K562 (cell line): ENCODE results near the gene DDX39A. TPM values are rescaled to one million over a fixed set of nuclear protein-coding genes. Genes with fewer than 3 reads are reported as not detected.

Source experiments
- ATAC-seq: fragments of 200-7000 bp; cut with Tn5 transposase; 3 replicates; pipeline ENCODE4 v1.9.1; 2020; ENCODE audit warnings: moderate library complexity
- BruUV-seq: library from RNA; stranded (reverse); fragments of 400-500 nt; replicated peaks from 2 replicates; lab custom pipeline; 2021; lab: Mats Ljungman, UMichigan
- CTCF ChIA-PET: fragments of 300-600 bp; formaldehyde crosslinking; extraction: SDS; loops from one replicate; lab custom pipeline; 2021; ENCODE audit warnings: low intra/inter-chr PET ratio; lab: Yijun Ruan, JAX
- POLR2A ChIA-PET: fragments of 300-600, 350-650 bp; sonication (Branson Sonifier 250); formaldehyde crosslinking; extraction: SDS; loops from one replicate; lab custom pipeline; 2021; ENCODE audit warnings: antibody characterized with exemption, inconsistent platforms; lab: Yijun Ruan, JAX
- DNase-seq, 4 experiments: peaks; one replicate each; pipeline versions ENCODE4 v3.0.0 to v3.0.0-alpha.2; 2011 to 2018; ENCODE audit warnings: low spot score in 3 of 4, mixed read lengths in 3 of 4; ENCODE audit errors: extremely low read depth in 1 of 4
- FAIRE-seq: peaks from 2 replicates; lab custom pipeline; 2011; peaks lifted over from hg19 to GRCh38; lab: Jason Lieb, UNC
- H2AFZ ChIP-seq: 2 replicates; pipeline ENCODE4 v1.6.0; 2011; ENCODE audit warnings: low read depth, low read length, control low read depth, inconsistent platforms
- H3K27ac ChIP-seq: fragments of 200-600 bp; 3 replicates; pipeline ENCODE4 v1.8.0; 2011; ENCODE audit warnings: low read depth, mild to moderate bottlenecking, control low read depth, inconsistent platforms, low read length, moderate library complexity, mixed read lengths; ENCODE audit errors: extremely low read depth
- H3K27me3 ChIP-seq, 2 experiments: fragments of 300-600 bp in 1 of 2; 2 replicates in 1 of 2; 3 replicates in 1 of 2; pipeline versions ENCODE4 v1.6.0 to v1.8.0; 2011; ENCODE audit warnings: inconsistent platforms in 2 of 2, low read length in 2 of 2, mild to moderate bottlenecking in 1 of 2, mixed read lengths in 1 of 2, moderate library complexity in 1 of 2; ENCODE audit not compliant: control insufficient read depth in 2 of 2, insufficient read depth in 2 of 2
- H3K36me3 ChIP-seq: fragments of 300-600 bp; 3 replicates; pipeline ENCODE4 v1.8.0; 2011; ENCODE audit warnings: mild to moderate bottlenecking, low read length, inconsistent platforms; ENCODE audit not compliant: control insufficient read depth, insufficient read depth
- H3K4me1 ChIP-seq, 2 experiments: fragments of 200-600 bp in 1 of 2; replicated peaks in 1 of 2; 2 replicates in 1 of 2; 3 replicates in 1 of 2; pipeline versions ENCODE4 v1.5.1 to v1.8.0; 2011; ENCODE audit warnings: inconsistent platforms in 2 of 2, low read length in 2 of 2, mild to moderate bottlenecking in 1 of 2, mixed read lengths in 1 of 2, moderate library complexity in 1 of 2; ENCODE audit not compliant: control insufficient read depth in 2 of 2, insufficient read depth in 2 of 2
- H3K4me2 ChIP-seq: 2 replicates; pipeline ENCODE4 v1.6.1; 2011; ENCODE audit warnings: low read length, control low read depth, inconsistent platforms, mixed read lengths; ENCODE audit not compliant: insufficient read depth
- H3K4me3 ChIP-seq: fragments of 200-600 bp; sonication (generic), shearing (Covaris generic); 2 replicates; pipeline ENCODE4 v1.5.1; 2016; ENCODE audit warnings: control low read depth, inconsistent platforms
- H3K79me2 ChIP-seq: fragments of 200-600 bp; 3 replicates; pipeline ENCODE4 v1.8.0; 2011; ENCODE audit warnings: low read length, inconsistent platforms; ENCODE audit not compliant: control insufficient read depth, insufficient read depth
- H3K9ac ChIP-seq, 2 experiments: 2 replicates each; pipeline versions ENCODE4 v1.6.0 to v1.6.1; 2011; ENCODE audit warnings: low read depth in 2 of 2, low read length in 2 of 2, control low read depth in 1 of 2, inconsistent platforms in 1 of 2, mild to moderate bottlenecking in 1 of 2, mixed read lengths in 1 of 2; ENCODE audit not compliant: insufficient read depth in 1 of 2
- H3K9me1 ChIP-seq: one replicate; pipeline ENCODE4 v1.6.0; 2011; ENCODE audit warnings: inconsistent platforms, mild to moderate bottlenecking, low read length, moderate library complexity; ENCODE audit not compliant: control insufficient read depth, insufficient read depth
- H3K9me3 ChIP-seq: replicated peaks from 2 replicates; pipeline ENCODE4 v1.5.1; 2011; ENCODE audit warnings: low read depth, low read length, inconsistent platforms; ENCODE audit not compliant: control insufficient read depth, insufficient read depth
- H4K20me1 ChIP-seq: replicated peaks from 2 replicates; pipeline ENCODE4 v1.6.1; 2011; ENCODE audit warnings: low read length, inconsistent platforms, mixed read lengths; ENCODE audit not compliant: control insufficient read depth, insufficient read depth
- BRCA1 ChIP-seq, 2 experiments: fragments of 450-650 bp in 1 of 2; sonication (generic) in 1 of 2; formaldehyde crosslinking in 1 of 2; IDR thresholded peaks; 2 replicates each; pipeline versions ENCODE4 v1.5.0 to v1.6.1; 2017 to 2020; ENCODE audit warnings: mild to moderate bottlenecking in 1 of 2, missing genetic modification reagents in 1 of 2
- CBX1 ChIP-seq: sonication (generic); IDR thresholded peaks from 2 replicates; pipeline ENCODE4 v1.6.1; 2016; ENCODE audit warnings: antibody characterized with exemption, low read depth, mild to moderate bottlenecking
- CBX5 ChIP-seq: IDR thresholded peaks from 2 replicates; pipeline ENCODE4 v1.6.1; 2014; ENCODE audit warnings: low read depth, borderline replicate concordance
- ELF1 ChIP-seq: fragments of 200-800 bp; sonication (Bioruptor generic); IDR thresholded peaks from 2 replicates; pipeline ENCODE4 v1.6.1; 2016; ENCODE audit warnings: missing genetic modification characterization, missing compliant biosample characterization
- POLR2G ChIP-seq: fragments of 200-400 bp; formaldehyde crosslinking; IDR thresholded peaks from 2 replicates; pipeline ENCODE4 v1.6.1; 2017; ENCODE audit warnings: low read depth, mild to moderate bottlenecking, antibody characterized with exemption, low read length, moderate library complexity
- REST ChIP-seq, 2 experiments: fragments of 450-650 bp; formaldehyde crosslinking in 1 of 2; IDR thresholded peaks; 2 replicates each; pipeline versions ENCODE4 v1.4.0 to v1.6.1; 2014 to 2020; ENCODE audit warnings: mild to moderate bottlenecking in 2 of 2, borderline replicate concordance in 1 of 2, low read depth in 1 of 2
- THRAP3 ChIP-seq: fragments of 450-650 bp; IDR thresholded peaks from 2 replicates; pipeline ENCODE4 v1.6.1; 2016; ENCODE audit warnings: mild to moderate bottlenecking, inconsistent platforms, borderline replicate concordance
- USF2 ChIP-seq: sonication (generic); formaldehyde crosslinking; IDR thresholded peaks from 2 replicates; pipeline ENCODE4 v1.5.0; 2020; ENCODE audit warnings: missing genetic modification reagents
- ZNF140 ChIP-seq: fragments of 250-450 bp; sonication (Bioruptor Pico); IDR thresholded peaks from 2 replicates; pipeline ENCODE4 v1.8.0; 2021; ENCODE audit warnings: moderate library complexity, mild to moderate bottlenecking, inconsistent platforms
- ZNF75A ChIP-seq: fragments of 450-650 bp; formaldehyde crosslinking; IDR thresholded peaks from 2 replicates; pipeline ENCODE4 v1.4.0; 2020; ENCODE audit warnings: mild to moderate bottlenecking
- ZSCAN29 ChIP-seq: fragments of 450-650 bp; IDR thresholded peaks from 2 replicates; pipeline ENCODE4 v1.6.1; 2017
- WGBS: fragments of 100-300 bp; shearing (Covaris generic); methylation state at CpG from one replicate; pipeline ENCODE4 v1.1.6; 2016; ENCODE audit warnings: low coverage, mixed read lengths; ENCODE audit not compliant: insufficient coverage; ENCODE audit errors: missing lambda C conversion rate; 5-methylcytosine and 5-hydroxymethylcytosine counted together
- in situ Hi-C: fragments of 300-500 bp; cut with MboI; formaldehyde crosslinking; loops from 4 replicates; pipeline ENCODE4 v1.15.0; 2018; ENCODE audit warnings: inconsistent platforms, mixed read lengths
- intact Hi-C: fragments of 100-400 bp; cut with micrococcal nuclease; formaldehyde crosslinking; loops from 2 replicates; pipeline ENCODE4 v1.14.2; 2022
- polyA plus RNA-seq, 8 experiments: library from polyadenylated mRNA; depleted of rRNA in 4 of 8; stranded (reverse) in 5 of 8; unstranded in 3 of 8; fragments of >200 nt; fragmentation: Nextera tagmentation in 2 of 8; fragmentation: Illumina TruSeq in 1 of 8; extraction: Ambion mirVana in 2 of 8; extraction: Trizol in 1 of 8; gene quantifications; 2 replicates each; pipeline versions ENCODE4 v1.2.1 to v1.2.3, GENCODE V29; 2011 to 2014; ENCODE audit warnings: inconsistent platforms in 1 of 8, missing spikeins in 1 of 8
- total RNA-seq, 7 experiments: library from RNA; depleted of rRNA in 6 of 7; stranded (reverse); fragments of >200 nt in 6 of 7; fragmentation: Illumina TruSeq in 2 of 7; extraction: Trizol in 2 of 7; gene quantifications; 2 replicates each; pipeline versions ENCODE4 v1.2.1 to v1.2.3, GENCODE V29; 2011 to 2021; ENCODE audit warnings: low replicate concordance in 1 of 7

The DDX39A gene
- total and polyA plus RNA-seq, 9 of the 15 experiments (the other 6 are each of a cell fraction or from before 2014, with no cell fraction given), result 90.3 to 250 (median 188) TPM

- DNase-seq, result peak in 2 of 4 experiments; percentile 4 to 11
- Histone ChIP-seq H3K4me1 (peaks cover 7 to 55% of the 10 kb centered on the region in 2 experiments; a peak in 4 of 5 replicates), H3K9me3 (no peaks in the 10 kb centered on the region), H3K9me1 (peaks cover 4% of the 10 kb centered on the region), H3K79me2 (peaks cover 8% of the 10 kb centered on the region), H3K27ac (no peak overlapping the region), H3K27me3 (no peaks in the 10 kb centered on the region), H2AFZ (no peak overlapping the region), H3K36me3 (peaks cover 88% of the 10 kb centered on the region; the same call in 2 of the 3 replicates), H3K4me2 (no peak overlapping the region), H4K20me1 (peaks cover 44% of the 10 kb centered on the region), H3K9ac (peak overlapping the region in 1 of 2 experiments; percentile 77; a peak in 2 of 4 replicates), H3K4me3 (no peak overlapping the region)
- in situ Hi-C loops (no loop called here), intact Hi-C loops (loop anchor here (1.0 to 10.0 kb wide), 3 partner anchors 44 to 262 kb away; no protein-coding TSS in a partner anchor)
- ChIA-PET POLR2A (interaction anchor here (0.7 to 3.7 kb wide), 11 partner anchors 10 to 402 kb away, joined by 3 to 55 read pairs (median 4); partner anchors contain the start of genes ADGRE5 and DDX39A), CTCF (interaction anchor here (0.7 to 1.5 kb wide), 6 partner anchors 43 to 527 kb away, joined by 3 to 4 read pairs (median 3); no protein-coding TSS in a partner anchor)
- no peak for FAIRE-seq
- no TSS peak for BruUV-seq
- no peak for ATAC-seq
- WGBS, result 93% methylated on average over 22 of the region's 27 CpGs
- TF ChIP-seq POLR2G (peak; percentile 71), BRCA1 (IDR thresholded peaks at IDR 0.05) (no peak), BRCA1 (CRISPR knock-in tag; IDR thresholded peaks at IDR 0.05) (no peak), ZNF75A (CRISPR knock-in tag) (no peak), ELF1 (tag) (no peak), ZSCAN29 (no peak), THRAP3 (no peak), CBX5 (no peak), ZNF140 (no peak), CBX1 (no peak), USF2 (0 out of 2 replicates have a peak, but pooled peaks have one; percentile 13), REST (IDR thresholded peaks at IDR 0.05; ENCODE audit: borderline replicate concordance) (no peak), REST (CRISPR knock-in tag; IDR thresholded peaks at IDR 0.05; ENCODE audit: low read depth) (no peak)
These were observed 12.3 kb downstream of the DDX39A start for GRCh38 chr19:14406645-14407401.
